GM06990 (cell line): ENCODE results near the gene MBLAC1.

Experiments
- DNase-seq: peaks from one replicate; pipeline ENCODE4 v3.0.0-alpha.2; 2011; ENCODE audit not compliant: insufficient read length; ENCODE audit errors: extremely low read depth
- H3K27me3 ChIP-seq: replicated peaks from 2 replicates; pipeline ENCODE4 v1.6.0; 2011; ENCODE audit warnings: low read length; ENCODE audit not compliant: control insufficient read depth, insufficient read depth
- H3K36me3 ChIP-seq: 2 replicates; pipeline ENCODE4 v1.5.1; 2011; ENCODE audit warnings: low read length; ENCODE audit not compliant: control insufficient read depth, insufficient read depth
- H3K4me3 ChIP-seq: replicated peaks from 2 replicates; pipeline ENCODE4 v1.5.1; 2011; ENCODE audit warnings: low read depth, mild to moderate bottlenecking, control low read depth, low read length
- CTCF ChIP-seq: IDR thresholded peaks from 2 replicates; pipeline ENCODE4 v1.5.1; 2011; ENCODE audit warnings: low read length, control low read depth, mild to moderate bottlenecking, inconsistent platforms; ENCODE audit not compliant: insufficient read depth, poor library complexity, severe bottlenecking

Gene MBLAC1

GRCh38 chr7:100155553-100156317 lies 29.0 kb downstream of the MBLAC1 start:
- no peak for TF ChIP-seq CTCF
- Histone ChIP-seq H3K36me3 (peaks cover 30% of the 10 kb centered on the region), H3K27me3 (no peaks in the 10 kb centered on the region), H3K4me3 (no peak overlapping the region)
- no peak for DNase-seq

- peaks cover 30% of the 10 kb centered on the region for H3K36me3 ChIP-seq
Measured at GRCh38 chr7:100156331-100157068, 29.7 kb downstream of the MBLAC1 start.

GRCh38 chr7:100157069-100157333 lies 30.2 kb downstream of the MBLAC1 start:
- DNase-seq, result no peak
- H3K27me3 ChIP-seq, result no peaks in the 10 kb centered on the region
- H3K36me3 ChIP-seq, result peaks cover 27% of the 10 kb centered on the region
- TF ChIP-seq CTCF, result no peak
- peak overlapping the region; percentile 86 for H3K4me3 ChIP-seq

More at GRCh38 chr7:100156331-100157068, 29.7 kb downstream of the MBLAC1 start:
- peak overlapping the region; percentile 86 for H3K4me3 ChIP-seq
- no peaks in the 10 kb centered on the region for H3K27me3 ChIP-seq
- no peak for DNase-seq
- TF ChIP-seq CTCF, result no peak

- TF ChIP-seq CTCF, result no peak
- H3K36me3 ChIP-seq, result peaks cover 27% of the 10 kb centered on the region
- no peaks in the 10 kb centered on the region for H3K27me3 ChIP-seq
- DNase-seq, result no peak
- H3K4me3 ChIP-seq, result peak overlapping the region; percentile 86
Measured at GRCh38 chr7:100157334-100158228, 30.8 kb downstream of the MBLAC1 start.

GRCh38 chr7:100158229-100159098 lies 31.7 kb downstream of the MBLAC1 start, which contains the start of gene TRAPPC14:
Gene TRAPPC14, minus strand, starts transcription at chr7:100158723. Its CDS starts 224 bp downstream, at chr7:100158499.
- DNase-seq, result peak; percentile 88
- H3K27me3 ChIP-seq, result no peaks in the 10 kb centered on the region
- peaks cover 27% of the 10 kb centered on the region for H3K36me3 ChIP-seq
- no peak for TF ChIP-seq CTCF
- peak within 1 kb of the TSS; percentile 86 for H3K4me3 ChIP-seq
